Liver (tissue), 9 donors: ENCODE data around the gene RABL6. TPM values are rescaled to one million over a fixed set of nuclear protein-coding genes. Genes with fewer than 3 reads are reported as not detected.

Experiments used
- DNase-seq: peaks from one replicate; pipeline ENCODE4 v3.0.0-alpha.2; 2017; ENCODE audit warnings: low spot score
- H3K27ac ChIP-seq, 2 donors: one replicate each; pipeline ENCODE4 v1.7.0; 2013; ENCODE audit warnings: inconsistent platforms in 2 of 2, low read length in 2 of 2, control low read depth in 1 of 2, low read depth in 1 of 2, mild to moderate bottlenecking in 1 of 2
- H3K27me3 ChIP-seq, 4 donors: one replicate each; pipeline versions ENCODE4 v1.6.1 to v1.7.0; 2013; ENCODE audit warnings: low read length in 3 of 4, inconsistent platforms in 1 of 4, mild to moderate bottlenecking in 1 of 4, moderate library complexity in 1 of 4; ENCODE audit not compliant: control insufficient read depth in 4 of 4, insufficient read depth in 4 of 4
- H3K36me3 ChIP-seq, 4 donors: one replicate each; pipeline versions ENCODE4 v1.6.1 to v1.7.0; 2013; ENCODE audit warnings: low read length in 3 of 4, mild to moderate bottlenecking in 3 of 4, low read depth in 1 of 4, moderate library complexity in 1 of 4; ENCODE audit not compliant: control insufficient read depth in 4 of 4, insufficient read depth in 3 of 4
- H3K4me1 ChIP-seq, 4 donors: one replicate each; pipeline versions ENCODE4 v1.6.1 to v1.7.0; 2013; ENCODE audit warnings: low read length in 3 of 4, mild to moderate bottlenecking in 3 of 4, moderate library complexity in 1 of 4; ENCODE audit not compliant: control insufficient read depth in 4 of 4, insufficient read depth in 4 of 4
- H3K4me3 ChIP-seq, 3 donors: one replicate each; pipeline versions ENCODE4 v1.6.1 to v1.7.0; 2013; ENCODE audit warnings: low read length in 3 of 3, control low read depth in 1 of 3, low read depth in 1 of 3, mild to moderate bottlenecking in 1 of 3
- H3K9ac ChIP-seq, 2 donors: one replicate each; pipeline ENCODE4 v1.7.0; 2013; ENCODE audit warnings: low read length in 2 of 2, mild to moderate bottlenecking in 2 of 2, moderate library complexity in 2 of 2, control low read depth in 1 of 2, low read depth in 1 of 2
- H3K9me3 ChIP-seq, 4 donors: one replicate each; pipeline versions ENCODE4 v1.6.1 to v1.7.0; 2013; ENCODE audit warnings: low read length in 3 of 4; ENCODE audit not compliant: control insufficient read depth in 4 of 4
- ATF3 ChIP-seq: IDR thresholded peaks from 2 replicates; pipeline ENCODE4 v1.6.1; 2016; ENCODE audit warnings: antibody characterized with exemption
- EGR1 ChIP-seq, 2 donors: IDR thresholded peaks; 2 replicates each; pipeline ENCODE4 v1.6.1; 2016 to 2018; ENCODE audit warnings: antibody characterized with exemption in 2 of 2, low read depth in 2 of 2
- FOXA1 ChIP-seq: IDR thresholded peaks from 2 replicates; pipeline ENCODE4 v1.6.1; 2016; ENCODE audit warnings: antibody characterized with exemption
- FOXA2 ChIP-seq: IDR thresholded peaks from 2 replicates; pipeline ENCODE4 v1.6.1; 2016; ENCODE audit warnings: antibody characterized with exemption
- GABPA ChIP-seq, 2 donors: IDR thresholded peaks in 1 of 2; conservative IDR thresholded peaks in 1 of 2; 2 replicates each; pipeline ENCODE4 v1.6.1; 2016; ENCODE audit warnings: antibody characterized with exemption in 2 of 2, mild to moderate bottlenecking in 1 of 2, moderate library complexity in 1 of 2
- HNF4A ChIP-seq, 2 donors: conservative IDR thresholded peaks; 2 replicates each; pipeline ENCODE4 v1.6.1; 2016; ENCODE audit warnings: antibody characterized with exemption in 2 of 2, mild to moderate bottlenecking in 2 of 2
- HNF4G ChIP-seq: IDR thresholded peaks from 2 replicates; pipeline ENCODE4 v1.6.1; 2016; ENCODE audit warnings: antibody characterized with exemption
- JUND ChIP-seq, 2 donors: IDR thresholded peaks; 2 replicates each; pipeline ENCODE4 v1.6.1; 2016; ENCODE audit warnings: antibody characterized with exemption in 2 of 2
- NR2F2 ChIP-seq: IDR thresholded peaks from 2 replicates; pipeline ENCODE4 v1.6.1; 2016; ENCODE audit warnings: antibody characterized with exemption
- RAD21 ChIP-seq, 2 donors: IDR thresholded peaks; 2 replicates each; pipeline ENCODE4 v1.6.1; 2016; ENCODE audit warnings: antibody characterized with exemption in 2 of 2, mild to moderate bottlenecking in 2 of 2
- RXRA ChIP-seq, 2 donors: IDR thresholded peaks; 2 replicates each; pipeline ENCODE4 v1.6.1; 2017 to 2018; ENCODE audit warnings: antibody characterized with exemption in 2 of 2, mild to moderate bottlenecking in 1 of 2
- SP1 ChIP-seq: IDR thresholded peaks from 2 replicates; pipeline ENCODE4 v1.6.1; 2018; ENCODE audit warnings: antibody characterized with exemption, mild to moderate bottlenecking
- TAF1 ChIP-seq: conservative IDR thresholded peaks from 2 replicates; pipeline ENCODE4 v1.6.1; 2016; ENCODE audit warnings: antibody characterized with exemption, mild to moderate bottlenecking
- YY1 ChIP-seq: IDR thresholded peaks from 2 replicates; pipeline ENCODE4 v1.6.1; 2016; ENCODE audit warnings: antibody characterized with exemption, mild to moderate bottlenecking
- WGBS: extraction: QIAGEN DNeasy Blood & Tissue Kit; methylation state at CpG from one replicate; pipeline ENCODE4 v1.1.7; 2013; 5-methylcytosine and 5-hydroxymethylcytosine counted together
- polyA plus RNA-seq, 2 donors: library from polyadenylated mRNA; stranded (reverse) in 1 of 2; unstranded in 1 of 2; fragments of 200-250 nt in 1 of 2; fragments of >200 nt in 1 of 2; fragmentation: Nextera tagmentation in 1 of 2; extraction: Ambion mirVana in 1 of 2; gene quantifications; one replicate each; pipeline versions ENCODE4 v1.2.1 to v1.2.3, GENCODE V29; 2013 to 2015
- total RNA-seq, 2 donors: library from RNA; depleted of rRNA; stranded (reverse); fragments of >200 nt; gene quantifications; one replicate each; pipeline ENCODE4 v1.2.3, GENCODE V29; 2014
- TF ChIP-seq, protein P1 (sequence below): IDR thresholded peaks from 2 replicates; pipeline ENCODE4 v1.6.1; 2016; ENCODE audit warnings: antibody characterized with exemption
- TF ChIP-seq, protein P2 (sequence below): IDR thresholded peaks from 2 replicates; pipeline ENCODE4 v1.6.1; 2016; ENCODE audit warnings: antibody characterized with exemption
- TF ChIP-seq, protein P3 (sequence below): IDR thresholded peaks from 2 replicates; pipeline ENCODE4 v1.6.1; 2016; ENCODE audit warnings: antibody characterized with exemption, mild to moderate bottlenecking
- donor health status: healthy.
- donor health status: healthy.
- donor health status: healthy.
- donor health status: healthy.
- donor health status: healthy.

Gene RABL6
- total and polyA plus RNA-seq, 4 donors = 3.6 to 32.6 (median 10.7) TPM

GRCh38 chr9:136826703-136827582 is 19.2 kb downstream of the RABL6 start:
- Histone ChIP-seq H3K27ac (no peak overlapping the region), H3K4me3 (no peak overlapping the region), H3K9me3 (no peaks in the 10 kb centered on the region), H3K27me3 (no peaks in the 10 kb centered on the region), H3K4me1 (no peaks in the 10 kb centered on the region), H3K36me3 (peaks cover 5 to 62% (median 23%) of the 10 kb centered on the region in 4 donors), H3K9ac (no peak overlapping the region)
- DNase-seq = no peak
- TF ChIP-seq, protein P1, sequence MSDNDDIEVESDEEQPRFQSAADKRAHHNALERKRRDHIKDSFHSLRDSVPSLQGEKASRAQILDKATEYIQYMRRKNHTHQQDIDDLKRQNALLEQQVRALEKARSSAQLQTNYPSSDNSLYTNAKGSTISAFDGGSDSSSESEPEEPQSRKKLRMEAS = no peak
- TF ChIP-seq ATF3 = no peak
- no peak for TF ChIP-seq NR2F2
- no peak for TF ChIP-seq EGR1 (IDR thresholded peaks at IDR 0.05; ENCODE audit: low read depth in 2 of 2)
- TF ChIP-seq, protein P2, sequence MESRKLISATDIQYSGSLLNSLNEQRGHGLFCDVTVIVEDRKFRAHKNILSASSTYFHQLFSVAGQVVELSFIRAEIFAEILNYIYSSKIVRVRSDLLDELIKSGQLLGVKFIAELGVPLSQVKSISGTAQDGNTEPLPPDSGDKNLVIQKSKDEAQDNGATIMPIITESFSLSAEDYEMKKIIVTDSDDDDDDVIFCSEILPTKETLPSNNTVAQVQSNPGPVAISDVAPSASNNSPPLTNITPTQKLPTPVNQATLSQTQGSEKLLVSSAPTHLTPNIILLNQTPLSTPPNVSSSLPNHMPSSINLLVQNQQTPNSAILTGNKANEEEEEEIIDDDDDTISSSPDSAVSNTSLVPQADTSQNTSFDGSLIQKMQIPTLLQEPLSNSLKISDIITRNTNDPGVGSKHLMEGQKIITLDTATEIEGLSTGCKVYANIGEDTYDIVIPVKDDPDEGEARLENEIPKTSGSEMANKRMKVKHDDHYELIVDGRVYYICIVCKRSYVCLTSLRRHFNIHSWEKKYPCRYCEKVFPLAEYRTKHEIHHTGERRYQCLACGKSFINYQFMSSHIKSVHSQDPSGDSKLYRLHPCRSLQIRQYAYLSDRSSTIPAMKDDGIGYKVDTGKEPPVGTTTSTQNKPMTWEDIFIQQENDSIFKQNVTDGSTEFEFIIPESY = no peak
- TF ChIP-seq HNF4G = no peak
- no peak for TF ChIP-seq FOXA1
- no peak for TF ChIP-seq FOXA2
- no peak for TF ChIP-seq TAF1
- TF ChIP-seq JUND (IDR thresholded peaks at IDR 0.05) = no peak
- TF ChIP-seq, protein P3, sequence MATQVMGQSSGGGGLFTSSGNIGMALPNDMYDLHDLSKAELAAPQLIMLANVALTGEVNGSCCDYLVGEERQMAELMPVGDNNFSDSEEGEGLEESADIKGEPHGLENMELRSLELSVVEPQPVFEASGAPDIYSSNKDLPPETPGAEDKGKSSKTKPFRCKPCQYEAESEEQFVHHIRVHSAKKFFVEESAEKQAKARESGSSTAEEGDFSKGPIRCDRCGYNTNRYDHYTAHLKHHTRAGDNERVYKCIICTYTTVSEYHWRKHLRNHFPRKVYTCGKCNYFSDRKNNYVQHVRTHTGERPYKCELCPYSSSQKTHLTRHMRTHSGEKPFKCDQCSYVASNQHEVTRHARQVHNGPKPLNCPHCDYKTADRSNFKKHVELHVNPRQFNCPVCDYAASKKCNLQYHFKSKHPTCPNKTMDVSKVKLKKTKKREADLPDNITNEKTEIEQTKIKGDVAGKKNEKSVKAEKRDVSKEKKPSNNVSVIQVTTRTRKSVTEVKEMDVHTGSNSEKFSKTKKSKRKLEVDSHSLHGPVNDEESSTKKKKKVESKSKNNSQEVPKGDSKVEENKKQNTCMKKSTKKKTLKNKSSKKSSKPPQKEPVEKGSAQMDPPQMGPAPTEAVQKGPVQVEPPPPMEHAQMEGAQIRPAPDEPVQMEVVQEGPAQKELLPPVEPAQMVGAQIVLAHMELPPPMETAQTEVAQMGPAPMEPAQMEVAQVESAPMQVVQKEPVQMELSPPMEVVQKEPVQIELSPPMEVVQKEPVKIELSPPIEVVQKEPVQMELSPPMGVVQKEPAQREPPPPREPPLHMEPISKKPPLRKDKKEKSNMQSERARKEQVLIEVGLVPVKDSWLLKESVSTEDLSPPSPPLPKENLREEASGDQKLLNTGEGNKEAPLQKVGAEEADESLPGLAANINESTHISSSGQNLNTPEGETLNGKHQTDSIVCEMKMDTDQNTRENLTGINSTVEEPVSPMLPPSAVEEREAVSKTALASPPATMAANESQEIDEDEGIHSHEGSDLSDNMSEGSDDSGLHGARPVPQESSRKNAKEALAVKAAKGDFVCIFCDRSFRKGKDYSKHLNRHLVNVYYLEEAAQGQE = no peak
- TF ChIP-seq YY1 = no peak
- no peak for TF ChIP-seq SP1
- TF ChIP-seq HNF4A (conservative IDR thresholded peaks at IDR 0.05) = no peak
- no peak for TF ChIP-seq RXRA (IDR thresholded peaks at IDR 0.05)
- TF ChIP-seq RAD21 (IDR thresholded peaks at IDR 0.05) = no peak
- WGBS = 93% methylated on average over 24 of the region's 24 CpGs

DNA sequence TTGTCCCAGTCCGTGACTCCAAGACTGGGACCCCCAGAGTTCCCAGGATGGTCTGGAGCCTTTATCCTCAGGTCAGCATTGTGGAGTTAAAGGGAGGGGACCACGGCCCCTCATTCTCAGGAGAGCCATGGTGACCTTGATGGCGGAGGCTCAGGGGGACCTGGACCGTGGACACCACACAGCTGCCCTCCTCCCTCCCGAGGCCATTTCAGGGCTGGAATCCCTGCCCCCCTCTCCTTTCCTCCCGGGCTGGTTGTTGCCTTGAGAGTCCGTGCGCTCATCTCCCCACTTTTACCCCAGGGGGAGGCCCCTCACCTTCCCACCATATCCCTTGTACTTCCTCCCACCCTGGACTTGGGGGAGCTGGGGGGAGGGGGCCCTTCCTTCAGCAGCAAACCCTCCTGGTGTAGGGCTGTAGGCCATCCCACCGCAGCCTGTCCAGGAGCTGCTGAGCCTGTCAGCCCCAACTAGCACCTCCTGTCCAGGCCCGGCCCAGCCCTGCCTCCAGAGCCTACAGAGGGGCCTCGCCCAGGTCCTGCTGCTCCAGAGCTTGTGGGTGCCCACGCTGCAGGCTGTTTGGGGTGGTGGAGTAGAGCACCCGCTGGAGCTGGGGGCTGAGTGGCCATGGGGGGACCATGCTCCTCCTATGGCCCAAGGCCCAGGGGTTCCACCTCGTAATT is 20.2 kb downstream of the RABL6 start:
- Histone ChIP-seq H3K27me3 (no peaks in the 10 kb centered on the region), H3K4me1 (no peaks in the 10 kb centered on the region), H3K36me3 (peaks cover 12 to 71% (median 26%) of the 10 kb centered on the region in 4 donors), H3K4me3 (no peak overlapping the region), H3K27ac (no peak overlapping the region), H3K9me3 (no peaks in the 10 kb centered on the region), H3K9ac (no peak overlapping the region)
- WGBS = 95% methylated on average over 14 of the region's 14 CpGs
- DNase-seq = no peak
- TF ChIP-seq FOXA2 (no peak), HNF4A (conservative IDR thresholded peaks at IDR 0.05) (no peak), RAD21 (IDR thresholded peaks at IDR 0.05) (no peak), GABPA (IDR thresholded peaks at IDR 0.05 in 1 of 2, conservative IDR thresholded peaks at IDR 0.05 in 1 of 2) (no peak), SP1 (no peak), ATF3 (no peak), HNF4G (no peak)
- TF ChIP-seq, protein P3 = no peak
